Adrenal gland (tissue), 12 donors: ENCODE measurements around the gene PLXNC1. TPM values are rescaled to one million over a fixed set of nuclear protein-coding genes. Genes with fewer than 3 reads are reported as not detected.

Experiments used
- DNase-seq, 7 donors: peaks; one replicate each; pipeline ENCODE4 v3.0.0-alpha.2; 2019 to 2020
- H3K27ac ChIP-seq, 5 donors: fragments of 200-600 bp; sonication (generic) in 4 of 5; 1 replicate in 3 of 5; 2 replicates in 2 of 5; pipeline versions ENCODE4 v1.5.1 to v1.8.0; 2016 to 2020; ENCODE audit warnings: mild to moderate bottlenecking in 1 of 5
- H3K27me3 ChIP-seq: fragments of 200-600 bp; 2 replicates; pipeline ENCODE4 v1.8.0; 2021
- H3K36me3 ChIP-seq, 2 donors: fragments of 200-600 bp; replicated peaks in 1 of 2; 1 replicate in 1 of 2; 2 replicates in 1 of 2; pipeline versions ENCODE4 v1.5.1 to v1.8.0; 2018 to 2022
- H3K4me1 ChIP-seq, 2 donors: fragments of 200-600 bp; replicated peaks in 1 of 2; 1 replicate in 1 of 2; 2 replicates in 1 of 2; pipeline versions ENCODE4 v1.5.1 to v1.8.0; 2018 to 2021
- H3K4me3 ChIP-seq, 4 donors: fragments of 200-600 bp; sonication (generic) in 3 of 4; one replicate each; pipeline ENCODE4 v1.5.1; 2016 to 2018
- H3K9me3 ChIP-seq, 3 donors: fragments of 200-600 bp; sonication (generic) in 1 of 3; replicated peaks in 1 of 3; 1 replicate in 2 of 3; 2 replicates in 1 of 3; pipeline versions ENCODE4 v1.5.1 to v1.8.0; 2016 to 2021
- POLR2A ChIP-seq, 2 donors: fragments of 450-650 bp; IDR thresholded peaks; one replicate each; pipeline ENCODE4 v1.6.1; 2017; ENCODE audit warnings: antibody characterized with exemption in 2 of 2, mild to moderate bottlenecking in 2 of 2, moderate library complexity in 1 of 2
- WGBS, 4 donors: extraction: QIAGEN DNeasy Blood & Tissue Kit in 2 of 4; methylation state at CpG; one replicate each; pipeline versions ENCODE4 v1.1.5 to v1.1.7; 2013 to 2017; 5-methylcytosine and 5-hydroxymethylcytosine counted together
- intact Hi-C, 2 donors: fragments of 100-400 bp; cut with DNase I; formaldehyde crosslinking; loops; one replicate each; pipeline versions ENCODE4 v1.14.1 to v1.15.0; 2022 to 2023
- polyA plus RNA-seq, 3 donors: library from polyadenylated mRNA; stranded (reverse); fragments of 200-250 nt in 2 of 3; fragments of 350-450 nt in 1 of 3; fragmentation: Illumina TruSeq in 1 of 3; extraction: RNeasy Lipid Tissue Mini Kit (QIAGEN cat#74804) in 1 of 3; gene quantifications; one replicate each; pipeline ENCODE4 v1.2.3, GENCODE V29; 2013 to 2014
- total RNA-seq, 9 donors: library from RNA; depleted of rRNA in 4 of 9; stranded (reverse); fragments of >200 nt in 4 of 9; fragments of 120-200 nt in 1 of 9; fragmentation: NEBNext Ultra II Directional in 1 of 9; extraction: Animal tissue kit (Norgen Biotek cat#: 25700) in 1 of 9; gene quantifications; one replicate each; pipeline versions ENCODE4 v1.1.0 to v1.2.4, GENCODE V29; 2013 to 2023
- TF ChIP-seq, protein P1 (sequence below), 6 experiments: fragments of 450-650 bp in 4 of 6; fragments of 200-600 bp in 2 of 6; sonication (generic) in 1 of 6; IDR thresholded peaks; 1 replicate in 5 of 6; 2 replicates in 1 of 6; pipeline versions ENCODE4 v1.5.1 to v1.8.0; 2016 to 2021; ENCODE audit warnings: antibody characterized with exemption in 6 of 6, mild to moderate bottlenecking in 2 of 6, moderate library complexity in 1 of 6
- donor health status: healthy with polysubstance abuse.
- donor health status: Bipolar disorder and iron deficiency.
- donor health status: DM: yes; HTN: yes; CAD: no.
- donor health status: DM: no; HTN: no; CAD: no.
- donor health status: DM: no; HTN: no; CAD: no.
- donor health status: DM: yes; HTN: yes; CAD: no.

Gene PLXNC1
- total and polyA plus RNA-seq, 12 donors = 2.5 to 23.4 (median 12.3) TPM

GRCh38 chr12:94254270-94254669 is 105.9 kb downstream of the PLXNC1 start:
- H3K9me3 ChIP-seq = no peaks in the 10 kb centered on the region

GRCh38 chr12:94255006-94255405 is 106.6 kb downstream of the PLXNC1 start:
- no peak for TF ChIP-seq POLR2A (IDR thresholded peaks at IDR 0.05)
- TF ChIP-seq, protein P1, sequence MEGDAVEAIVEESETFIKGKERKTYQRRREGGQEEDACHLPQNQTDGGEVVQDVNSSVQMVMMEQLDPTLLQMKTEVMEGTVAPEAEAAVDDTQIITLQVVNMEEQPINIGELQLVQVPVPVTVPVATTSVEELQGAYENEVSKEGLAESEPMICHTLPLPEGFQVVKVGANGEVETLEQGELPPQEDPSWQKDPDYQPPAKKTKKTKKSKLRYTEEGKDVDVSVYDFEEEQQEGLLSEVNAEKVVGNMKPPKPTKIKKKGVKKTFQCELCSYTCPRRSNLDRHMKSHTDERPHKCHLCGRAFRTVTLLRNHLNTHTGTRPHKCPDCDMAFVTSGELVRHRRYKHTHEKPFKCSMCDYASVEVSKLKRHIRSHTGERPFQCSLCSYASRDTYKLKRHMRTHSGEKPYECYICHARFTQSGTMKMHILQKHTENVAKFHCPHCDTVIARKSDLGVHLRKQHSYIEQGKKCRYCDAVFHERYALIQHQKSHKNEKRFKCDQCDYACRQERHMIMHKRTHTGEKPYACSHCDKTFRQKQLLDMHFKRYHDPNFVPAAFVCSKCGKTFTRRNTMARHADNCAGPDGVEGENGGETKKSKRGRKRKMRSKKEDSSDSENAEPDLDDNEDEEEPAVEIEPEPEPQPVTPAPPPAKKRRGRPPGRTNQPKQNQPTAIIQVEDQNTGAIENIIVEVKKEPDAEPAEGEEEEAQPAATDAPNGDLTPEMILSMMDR (IDR thresholded peaks at IDR 0.05) = no peak
- DNase-seq = no peak
- H3K27ac ChIP-seq = no peak overlapping the region
- no peaks in the 10 kb centered on the region for H3K36me3 ChIP-seq
- WGBS, 4 donors = 73 to 82% (median 74%) methylated on average over 3 of the region's 3 CpGs
- H3K9me3 ChIP-seq = no peaks in the 10 kb centered on the region
- no peaks in the 10 kb centered on the region for H3K27me3 ChIP-seq
- no peaks in the 10 kb centered on the region for H3K4me1 ChIP-seq
- intact Hi-C loops = no loop called here
- H3K4me3 ChIP-seq = no peak overlapping the region

More at GRCh38 chr12:94254270-94254669, 105.9 kb downstream of the PLXNC1 start:
- H3K36me3 ChIP-seq = no peaks in the 10 kb centered on the region
- WGBS, 4 donors = 82 to 90% (median 84%) methylated on average over 4 of the region's 4 CpGs
- no peak for TF ChIP-seq POLR2A (IDR thresholded peaks at IDR 0.05)
- TF ChIP-seq, protein P1 (IDR thresholded peaks at IDR 0.05) = no peak
- no peaks in the 10 kb centered on the region for H3K4me1 ChIP-seq
- intact Hi-C loops = no loop called here
- DNase-seq = no peak
- no peak overlapping the region for H3K4me3 ChIP-seq
- no peaks in the 10 kb centered on the region for H3K27me3 ChIP-seq
- no peak overlapping the region for H3K27ac ChIP-seq

- Histone ChIP-seq H3K4me3 (no peak overlapping the region), H3K36me3 (no peaks in the 10 kb centered on the region), H3K9me3 (no peaks in the 10 kb centered on the region), H3K27ac (no peak overlapping the region), H3K27me3 (no peaks in the 10 kb centered on the region), H3K4me1 (no peaks in the 10 kb centered on the region)
- TF ChIP-seq, protein P1 (IDR thresholded peaks at IDR 0.05) = no peak
- DNase-seq = no peak
- intact Hi-C loops = no loop called here
Measured at GRCh38 chr12:94255428-94255827, 107.1 kb downstream of the PLXNC1 start.

- WGBS, 4 donors = 74 to 84% (median 82%) methylated on average over 2 of the region's 2 CpGs
- no peak for DNase-seq
- no peaks in the 10 kb centered on the region for H3K36me3 ChIP-seq
- no peaks in the 10 kb centered on the region for H3K9me3 ChIP-seq
- TF ChIP-seq POLR2A (IDR thresholded peaks at IDR 0.05) = no peak
- TF ChIP-seq, protein P1 (IDR thresholded peaks at IDR 0.05) = no peak
- H3K27ac ChIP-seq = no peak overlapping the region
- intact Hi-C loops = no loop called here
- peaks cover 14 to 24% of the 10 kb centered on the region in 2 donors for H3K4me1 ChIP-seq
- no peaks in the 10 kb centered on the region for H3K27me3 ChIP-seq
- no peak overlapping the region for H3K4me3 ChIP-seq
Measured at GRCh38 chr12:94258593-94258992, 110.2 kb downstream of the PLXNC1 start.
